CD4-positive, alpha-beta T cell treated with Interleukin-15 for 4 hours (primary cell): ENCODE data around the gene SLC24A4.
A peak's percentile ranks its signal among the peaks of the same experiment; 100 is the strongest.
"Not testable (repeated sequence)": the region's sequence is repeated elsewhere in the genome, so short reads cannot be mapped to it uniquely, and the experiment has no call there.

ENCODE experiments used
- DNase-seq: peaks from one replicate; pipeline ENCODE4 v3.0.0-alpha.2; 2020; ENCODE audit warnings: low spot score

The SLC24A4 gene

DNA sequence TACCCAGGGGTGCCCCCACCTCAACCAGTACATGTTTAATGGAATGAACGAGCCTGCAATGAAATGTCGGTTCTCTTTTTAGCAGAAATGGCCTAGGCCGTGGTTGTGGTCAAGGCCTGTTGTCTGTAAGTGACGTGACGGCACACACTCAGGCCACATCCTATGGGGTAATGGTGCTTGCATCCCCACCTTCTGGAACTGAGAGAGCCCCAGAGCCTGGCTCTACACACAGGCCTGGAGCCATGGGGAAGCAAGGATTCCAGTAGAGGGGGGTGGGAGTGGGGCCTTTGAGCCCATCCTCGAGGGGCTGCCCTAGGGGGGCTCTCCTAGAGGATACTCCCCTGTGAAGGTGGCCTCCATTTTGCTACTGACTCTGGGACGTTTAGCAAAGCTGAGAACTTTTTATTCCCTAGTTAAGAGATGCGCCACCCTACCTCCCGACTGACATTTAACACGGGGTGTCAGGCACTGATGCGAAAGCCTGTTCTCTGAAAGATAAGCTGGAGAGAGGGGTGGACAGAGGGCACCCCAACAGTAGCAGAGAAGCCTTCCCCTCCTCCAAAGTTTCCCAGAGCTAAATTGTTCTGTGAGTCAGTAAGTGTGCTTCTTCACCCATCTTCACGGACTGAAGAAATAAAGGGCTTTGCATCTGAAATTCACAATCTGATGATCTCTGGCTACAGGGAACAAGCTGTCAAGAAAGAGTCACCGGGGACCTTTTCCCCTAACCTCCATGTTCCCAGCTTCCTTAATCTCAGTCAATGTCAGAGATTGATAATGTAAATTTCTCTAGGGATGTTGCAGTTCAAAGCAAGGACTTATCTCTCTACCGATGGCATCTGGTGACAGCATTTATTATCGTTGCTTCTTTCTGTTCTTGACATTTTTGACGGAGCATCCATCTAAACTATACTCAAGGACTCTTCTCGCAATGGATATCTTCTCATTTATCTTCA lies 197.4 kb downstream of the SLC24A4 start:
- no peak for DNase-seq

- DNase-seq = no peak
These were observed 198.1 kb downstream of the SLC24A4 start for GRCh38 chr14:92521058-92521415.

DNA sequence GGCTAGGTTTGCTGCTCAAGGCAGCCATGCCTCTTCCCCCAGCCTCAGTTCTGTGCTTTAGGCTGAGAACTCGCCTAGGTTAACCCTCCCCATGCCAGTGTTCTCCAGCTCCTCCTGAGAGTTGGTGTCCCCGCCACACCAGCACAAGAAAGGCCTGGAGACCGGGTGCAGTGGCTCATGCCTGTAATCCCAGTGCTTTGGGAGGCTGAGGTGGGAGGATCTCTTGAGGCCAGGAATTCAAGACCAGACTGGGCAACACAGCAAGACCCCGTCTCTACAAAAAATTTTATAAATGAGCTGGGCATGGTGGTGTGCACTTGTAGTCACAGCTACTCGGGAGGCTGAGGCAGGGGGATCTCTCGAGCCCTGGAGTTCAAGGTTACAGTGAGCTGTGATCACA lies 200.8 kb downstream of the SLC24A4 start:
- no peak for DNase-seq

- no peak for DNase-seq
These were observed 201.7 kb downstream of the SLC24A4 start for GRCh38 chr14:92524602-92525185.

DNA sequence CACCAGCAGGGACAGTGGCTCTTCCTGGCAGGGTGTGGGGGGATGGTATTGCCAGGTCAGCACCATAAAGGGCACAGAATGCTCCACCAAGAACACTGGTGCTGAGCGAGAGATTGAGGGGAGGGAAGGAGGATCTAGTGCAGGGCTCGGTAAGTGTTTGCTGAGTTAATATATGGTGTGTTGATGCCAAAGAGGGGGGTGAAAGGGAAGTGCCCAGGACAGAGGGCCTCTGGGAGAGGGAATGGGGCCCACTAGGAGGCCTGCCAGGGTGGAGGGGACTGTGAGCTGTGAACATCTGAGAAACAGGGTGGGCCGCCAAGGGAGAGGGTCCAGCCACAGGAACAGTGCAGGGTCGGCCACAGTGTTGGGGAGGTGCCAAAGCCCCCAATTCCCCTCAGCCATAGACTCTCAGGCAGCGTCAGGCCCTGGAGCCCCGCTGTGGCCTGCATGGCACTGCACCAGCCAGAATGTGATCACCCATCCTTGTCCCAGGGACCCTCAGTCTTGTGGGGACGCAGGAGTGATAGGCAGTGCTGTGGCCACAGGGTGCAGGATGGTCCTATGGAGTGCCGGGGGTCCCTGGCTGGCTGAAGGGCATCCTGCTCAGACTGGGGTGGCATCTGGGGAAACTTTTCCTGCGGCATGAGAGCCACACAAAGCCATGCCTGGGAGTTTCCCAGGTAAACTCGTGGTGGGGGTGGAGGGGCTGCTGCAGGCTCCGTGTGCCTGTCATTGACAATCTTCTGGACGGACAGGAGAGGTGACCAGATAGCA lies 202.5 kb downstream of the SLC24A4 start:
- DNase-seq = no peak

DNA sequence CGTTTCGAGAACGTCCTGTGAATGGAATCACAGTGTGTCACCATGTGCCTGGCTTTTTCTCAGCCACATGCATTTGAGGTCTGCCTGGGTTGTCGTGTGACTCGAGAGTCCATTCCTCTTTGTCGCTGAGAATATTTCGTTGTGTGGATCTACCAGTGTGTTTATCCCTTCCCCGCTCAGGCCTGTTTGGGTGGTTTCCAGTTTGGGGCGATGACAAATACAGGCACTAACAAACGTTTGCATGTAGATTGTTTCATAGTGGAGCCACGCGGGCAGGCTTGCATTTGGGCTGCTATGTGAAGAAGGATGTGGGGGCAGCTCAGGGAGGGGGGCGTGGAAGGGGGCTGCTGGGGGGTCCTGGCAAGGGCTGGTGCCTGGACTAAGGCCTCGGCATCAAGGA lies 204.8 kb downstream of the SLC24A4 start:
- no peak for DNase-seq

- no peak for DNase-seq
These were observed 205.6 kb downstream of the SLC24A4 start for GRCh38 chr14:92528486-92529100.

DNA sequence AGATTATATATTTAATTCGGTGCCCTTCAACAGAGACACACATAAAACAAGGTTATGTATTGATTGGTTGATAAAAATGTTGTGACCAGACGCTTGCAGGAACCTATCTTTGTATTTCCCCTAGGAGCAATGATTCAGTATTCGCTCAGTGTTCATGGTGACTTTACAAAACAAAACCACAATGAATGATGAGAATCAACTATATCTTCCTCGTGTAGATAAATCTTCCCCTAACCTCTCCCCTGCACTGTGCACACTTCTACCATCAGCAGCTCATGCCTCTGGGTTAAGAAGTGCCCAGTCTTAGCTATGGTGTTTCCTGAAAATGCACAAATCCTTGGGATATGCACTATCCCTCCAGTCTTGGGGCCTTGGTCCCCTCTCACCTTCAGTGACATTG lies 206.9 kb downstream of the SLC24A4 start:
- no peak for DNase-seq

DNA sequence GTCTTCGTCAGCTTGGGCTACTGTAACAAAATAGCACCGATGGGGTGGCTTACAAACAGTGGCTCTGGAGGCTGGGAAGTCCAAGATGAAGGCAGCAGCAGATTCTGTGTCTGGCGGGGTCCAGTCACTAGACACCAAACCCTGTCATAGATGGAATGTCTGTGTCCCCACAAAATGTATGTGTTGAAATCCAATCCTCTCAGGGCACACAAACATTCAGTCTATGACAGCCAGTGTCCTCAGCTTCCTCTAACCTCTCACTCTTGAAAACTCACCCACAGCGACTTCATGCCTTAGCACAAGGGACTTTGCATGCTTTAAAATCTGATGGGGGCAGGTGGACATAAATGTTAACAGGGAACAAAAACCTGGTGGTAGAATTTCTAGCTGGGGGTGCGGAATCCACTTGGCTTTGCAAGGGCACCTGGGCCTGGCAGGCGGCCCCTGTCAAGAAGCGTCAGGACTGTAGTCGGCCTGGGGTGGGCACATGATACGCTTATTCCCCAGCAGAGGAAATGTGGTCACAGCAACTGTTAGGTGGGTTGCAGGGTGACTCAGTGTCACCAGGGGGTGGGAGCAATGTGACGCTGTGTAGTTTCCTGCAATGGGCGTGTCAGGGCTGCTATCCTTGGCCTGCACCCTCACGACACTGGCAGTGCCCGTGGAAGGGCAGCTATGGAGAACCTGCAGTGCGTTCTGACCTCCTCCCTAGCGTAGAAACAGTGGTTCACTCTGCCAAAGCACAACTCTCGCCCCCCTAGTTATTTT lies 208.3 kb downstream of the SLC24A4 start:
- DNase-seq = peak; percentile 77

DNA sequence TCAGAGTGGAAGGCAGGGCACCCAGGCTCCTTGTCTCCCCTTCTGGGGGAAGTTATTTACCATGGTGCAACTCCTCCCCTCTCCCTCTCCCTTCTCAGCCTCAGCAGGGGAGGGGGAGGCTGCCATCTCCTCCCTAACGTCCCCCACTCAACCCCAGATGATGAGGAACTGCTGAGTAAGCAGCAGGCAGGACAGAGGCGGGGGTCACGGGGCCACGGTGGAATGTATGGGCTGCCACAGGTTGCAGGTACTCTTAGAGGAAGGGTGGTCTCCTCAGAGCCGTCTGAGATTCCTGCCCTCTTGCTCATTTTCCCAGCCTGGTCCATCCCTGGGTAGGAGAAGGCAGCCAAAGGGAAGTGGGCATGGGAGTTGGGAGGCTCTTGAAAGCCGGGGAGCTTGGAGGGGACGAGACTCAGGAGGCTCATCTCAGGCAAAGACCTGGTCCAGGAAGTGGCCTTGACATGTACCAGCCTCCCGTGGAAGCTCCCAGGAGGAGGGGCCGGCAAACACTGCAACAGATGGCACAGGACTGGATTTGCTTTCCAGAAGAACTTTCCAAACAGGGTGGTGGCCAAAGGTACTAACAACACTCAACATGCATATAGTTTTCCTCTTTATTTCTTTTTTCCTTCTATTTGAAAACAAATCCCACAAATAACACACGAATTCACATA lies 209.7 kb downstream of the SLC24A4 start:
- DNase-seq = no peak

DNA sequence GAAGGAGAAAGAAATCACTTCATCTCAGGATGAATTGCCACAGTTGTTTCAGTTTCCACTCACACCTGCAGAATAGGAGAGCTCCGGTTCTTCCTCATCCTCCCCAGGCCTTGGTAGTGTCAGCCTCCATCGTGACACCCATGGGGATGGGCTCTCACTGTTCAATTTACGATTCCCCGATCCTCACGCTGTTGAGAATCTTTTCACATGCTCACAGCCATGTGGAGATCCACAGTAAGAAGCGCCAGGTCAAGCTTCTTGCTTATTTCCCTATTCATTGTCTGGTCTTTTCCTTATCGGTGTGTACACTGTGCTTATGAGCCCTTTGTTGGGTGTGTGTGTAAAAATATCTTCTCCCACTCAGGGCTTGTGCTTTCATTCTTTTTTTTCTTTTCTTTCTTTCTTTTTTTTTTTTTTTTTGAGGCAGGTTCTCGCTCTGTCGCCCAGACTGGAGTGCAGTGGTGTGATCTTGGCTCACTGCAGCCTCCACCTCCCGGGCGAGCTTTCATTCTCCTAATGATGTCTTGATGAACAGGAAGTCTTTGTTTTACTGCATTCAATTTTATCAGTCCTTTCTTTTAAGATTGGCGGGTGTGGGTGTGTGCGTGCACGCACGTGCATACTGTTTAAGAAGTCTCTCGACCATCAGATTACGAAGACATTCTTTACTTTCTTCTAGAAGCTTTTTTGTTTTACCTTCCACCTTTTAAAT lies 212.1 kb downstream of the SLC24A4 start:
- DNase-seq = no peak

DNA sequence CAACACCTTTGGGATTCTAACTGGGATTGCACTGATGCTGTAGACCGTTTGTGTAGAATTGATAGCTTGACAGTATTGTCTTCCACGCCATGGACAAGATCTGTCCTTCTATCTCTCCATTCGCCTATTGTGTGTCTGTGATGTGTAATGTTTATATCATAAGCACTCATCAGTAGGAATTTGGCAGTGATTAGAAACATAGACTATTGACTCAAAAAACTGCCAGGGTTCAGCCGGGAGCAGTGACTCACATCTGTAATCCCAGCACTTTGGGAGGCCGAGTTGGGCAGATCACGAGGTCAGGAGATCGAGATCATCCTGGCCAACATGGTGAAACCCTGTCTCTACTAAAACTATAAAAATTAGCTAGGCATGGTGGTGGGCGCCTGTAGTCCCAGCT lies 213.3 kb downstream of the SLC24A4 start:
- not testable (repeated sequence) for DNase-seq

- no peak for DNase-seq
These were observed 215.5 kb downstream of the SLC24A4 start for GRCh38 chr14:92538412-92538985.

DNA sequence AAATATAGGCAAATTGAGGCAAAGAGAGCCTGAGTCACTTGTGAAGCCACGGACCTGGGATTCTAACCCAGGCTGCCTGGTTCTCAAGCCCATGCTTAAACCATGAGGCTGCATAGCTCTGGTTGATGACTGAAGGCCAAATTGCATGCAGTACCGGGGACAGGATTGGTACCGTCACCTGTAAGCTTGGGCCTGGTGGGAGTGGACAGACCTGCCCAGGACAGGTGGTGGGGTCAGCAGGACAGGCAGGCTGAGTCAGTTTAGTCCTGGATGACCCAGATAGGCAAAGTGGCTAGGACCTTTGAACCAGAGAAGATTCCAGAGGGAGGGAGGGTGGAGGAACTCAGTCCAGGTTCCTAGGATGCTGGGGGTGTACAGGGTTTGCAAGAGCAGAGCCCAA lies 216.5 kb downstream of the SLC24A4 start:
- DNase-seq = no peak

DNA sequence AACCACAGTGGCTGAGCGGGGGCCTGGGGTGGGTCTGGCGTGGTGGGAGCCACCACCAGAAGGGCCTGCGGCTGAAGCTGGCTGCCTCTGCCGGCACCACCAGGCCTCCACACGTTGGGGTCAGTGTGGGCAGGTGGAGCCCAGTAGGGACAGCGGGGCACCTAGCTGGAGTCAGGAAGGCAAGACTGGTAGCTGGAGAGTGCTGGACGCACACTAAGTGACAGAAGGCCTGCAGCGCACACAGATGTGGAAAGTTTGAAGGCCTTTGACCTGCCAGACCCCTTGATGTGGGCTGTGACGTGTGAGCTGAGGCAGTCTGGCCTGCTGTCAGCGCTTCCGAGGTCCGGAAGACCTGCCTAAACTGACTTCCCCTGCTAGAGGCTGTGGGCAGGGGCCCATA lies 216.9 kb downstream of the SLC24A4 start:
- DNase-seq = no peak

- no peak for DNase-seq
These were observed 217.6 kb downstream of the SLC24A4 start for GRCh38 chr14:92540472-92541048.

GRCh38 chr14:92542766-92543554 lies 220.0 kb downstream of the SLC24A4 start:
- no peak for DNase-seq

GRCh38 chr14:92544051-92544720 lies 221.2 kb downstream of the SLC24A4 start:
- DNase-seq = no peak
